GM12873 (cell line): ENCODE results near the gene PBXIP1.

ENCODE experiments used
- CTCF ChIP-seq: IDR thresholded peaks from 2 replicates; pipeline ENCODE4 v1.5.1; 2012; ENCODE audit warnings: low read depth, mild to moderate bottlenecking, moderate library complexity, low read length, control low read depth; ENCODE audit not compliant: insufficient read depth; ENCODE audit errors: missing control alignments

The PBXIP1 gene

DNA sequence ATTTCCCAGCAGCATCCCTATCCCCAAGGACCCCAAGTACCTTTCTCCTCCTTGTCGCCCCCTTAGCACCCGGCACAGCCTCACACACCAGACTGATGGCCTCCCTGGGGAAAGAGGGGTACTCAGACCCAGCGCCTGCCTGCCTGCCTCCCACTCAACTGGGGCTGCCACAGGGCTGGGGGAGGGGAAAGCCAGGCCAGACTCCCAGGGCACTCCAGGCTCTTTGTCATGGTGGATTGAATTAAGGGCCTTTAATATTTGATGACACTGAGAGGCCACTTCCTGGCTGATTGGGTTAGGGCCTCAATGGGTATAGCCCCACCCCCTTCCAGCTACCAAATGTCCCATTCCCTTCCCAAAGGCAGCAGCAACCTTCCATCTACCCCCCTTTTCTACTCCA is 12.8 kb upstream of the PBXIP1 start:
- TF ChIP-seq CTCF, result no peak

- no peak for TF ChIP-seq CTCF
Observed at GRCh38 chr1:154967331-154967950, 11.5 kb upstream of the PBXIP1 start.

DNA sequence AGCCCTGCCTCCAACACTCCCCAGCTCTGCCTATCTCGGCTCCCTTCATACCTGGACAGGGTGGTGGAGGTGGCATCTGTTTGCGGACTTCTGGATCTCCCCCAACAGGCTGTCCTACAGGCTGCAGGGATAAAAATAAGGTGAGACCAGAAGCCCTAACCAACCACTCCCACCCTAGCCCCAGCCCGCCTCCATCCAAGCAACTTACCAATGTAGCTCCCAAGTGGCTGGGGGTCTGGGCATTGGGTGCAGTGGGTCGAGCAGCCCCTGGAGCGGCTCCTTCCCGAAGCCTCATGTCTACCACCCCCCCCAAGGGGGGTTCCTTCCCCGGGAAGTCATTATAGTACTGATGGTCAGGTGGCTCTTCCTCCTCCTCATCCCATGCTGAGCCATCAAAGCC is 10.2 kb upstream of the PBXIP1 start:
- TF ChIP-seq CTCF, result no peak

GRCh38 chr1:154964359-154964758 is 8.5 kb upstream of the PBXIP1 start:
- TF ChIP-seq CTCF, result no peak

DNA sequence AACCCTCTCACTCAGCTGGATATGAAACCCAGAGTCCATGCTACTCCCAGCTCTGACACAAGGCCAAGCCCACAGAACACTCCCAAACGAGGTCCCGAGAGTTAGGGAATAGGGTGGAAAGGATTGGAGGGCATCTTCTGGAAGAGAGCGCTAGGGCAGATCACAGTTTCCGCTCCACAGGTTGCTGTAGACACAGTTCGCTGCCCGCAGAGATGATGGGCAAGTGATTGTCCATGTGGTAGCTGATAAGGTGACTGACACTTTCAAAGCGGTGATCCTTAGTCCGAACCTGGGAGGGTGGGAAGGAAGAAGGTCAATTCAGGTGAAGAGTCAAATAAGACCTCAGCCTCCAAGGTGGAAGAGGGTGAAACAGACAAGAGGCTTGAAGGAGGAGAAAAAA is 7.7 kb upstream of the PBXIP1 start:
- no peak for TF ChIP-seq CTCF

DNA sequence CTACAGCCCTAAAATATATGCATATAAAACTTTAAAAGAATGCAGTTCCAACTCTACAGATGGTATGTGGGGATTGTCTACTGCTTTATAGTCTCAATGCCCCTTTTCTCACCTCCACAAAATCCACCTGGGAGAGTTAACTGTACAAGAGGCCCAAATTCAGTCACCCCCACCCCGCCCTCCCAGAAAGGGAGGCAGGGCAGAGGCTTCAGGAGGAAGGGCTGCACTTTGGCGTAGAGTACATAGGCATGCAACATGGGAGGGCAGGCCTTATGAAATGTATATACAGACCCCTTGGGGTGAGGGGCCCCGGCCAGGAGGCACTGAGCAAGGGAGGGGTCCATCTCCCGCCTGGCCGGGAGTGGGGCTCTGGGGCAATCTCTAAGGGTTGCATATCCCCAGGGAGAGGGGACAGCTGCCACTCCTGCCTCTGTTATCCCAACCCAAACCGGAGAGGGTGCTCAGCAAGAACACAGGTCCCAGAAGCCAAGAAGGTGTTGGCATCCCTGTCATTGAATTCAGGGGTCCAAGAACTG is 7.0 kb upstream of the PBXIP1 start:
- no peak for TF ChIP-seq CTCF

- TF ChIP-seq CTCF, result no peak
Observed at GRCh38 chr1:154962156-154962749, 6.4 kb upstream of the PBXIP1 start.
